Osteocyte (in vitro differentiated cells): ENCODE results near the gene THBD. TPM values are rescaled to one million over a fixed set of nuclear protein-coding genes. Genes with fewer than 3 reads are reported as not detected.

Experiments used
- DNase-seq: peaks from one replicate; pipeline ENCODE4 v3.0.0; 2021; ENCODE audit warnings: mixed read lengths; ENCODE audit not compliant: unreplicated experiment; ENCODE audit errors: extremely low spot score
- H3K27ac Mint-ChIP-seq: one replicate; pipeline ENCODE4 v1.8.0; 2021; ENCODE audit warnings: mild to moderate bottlenecking, mixed read lengths; ENCODE audit not compliant: unreplicated experiment
- H3K27me3 Mint-ChIP-seq: one replicate; pipeline ENCODE4 v1.8.0; 2021; ENCODE audit warnings: mixed read lengths; ENCODE audit not compliant: unreplicated experiment
- H3K36me3 Mint-ChIP-seq: one replicate; pipeline ENCODE4 v1.8.0; 2021; ENCODE audit warnings: mixed read lengths; ENCODE audit not compliant: unreplicated experiment
- H3K4me1 Mint-ChIP-seq: one replicate; pipeline ENCODE4 v1.8.0; 2021; ENCODE audit warnings: mixed read lengths; ENCODE audit not compliant: unreplicated experiment
- H3K4me3 Mint-ChIP-seq: one replicate; pipeline ENCODE4 v1.8.0; 2021; ENCODE audit warnings: mild to moderate bottlenecking, moderate library complexity, mixed read lengths; ENCODE audit not compliant: unreplicated experiment
- H3K9me3 Mint-ChIP-seq: one replicate; pipeline ENCODE4 v1.8.0; 2021; ENCODE audit warnings: mixed read lengths; ENCODE audit not compliant: unreplicated experiment
- total RNA-seq: library from RNA; stranded (reverse); gene quantifications from 2 replicates; pipeline ENCODE4 v1.2.1, GENCODE V29; 2021
- TF ChIP-seq, protein P1 (sequence below): fragments of 200-600 bp; sonication (generic); IDR thresholded peaks from 2 replicates; pipeline ENCODE4 v1.5.0; 2021; ENCODE audit warnings: antibody characterized with exemption, mild to moderate bottlenecking, moderate library complexity

The THBD gene
- total RNA-seq, 1 donor from 2014 or later: 66.3 TPM

DNA sequence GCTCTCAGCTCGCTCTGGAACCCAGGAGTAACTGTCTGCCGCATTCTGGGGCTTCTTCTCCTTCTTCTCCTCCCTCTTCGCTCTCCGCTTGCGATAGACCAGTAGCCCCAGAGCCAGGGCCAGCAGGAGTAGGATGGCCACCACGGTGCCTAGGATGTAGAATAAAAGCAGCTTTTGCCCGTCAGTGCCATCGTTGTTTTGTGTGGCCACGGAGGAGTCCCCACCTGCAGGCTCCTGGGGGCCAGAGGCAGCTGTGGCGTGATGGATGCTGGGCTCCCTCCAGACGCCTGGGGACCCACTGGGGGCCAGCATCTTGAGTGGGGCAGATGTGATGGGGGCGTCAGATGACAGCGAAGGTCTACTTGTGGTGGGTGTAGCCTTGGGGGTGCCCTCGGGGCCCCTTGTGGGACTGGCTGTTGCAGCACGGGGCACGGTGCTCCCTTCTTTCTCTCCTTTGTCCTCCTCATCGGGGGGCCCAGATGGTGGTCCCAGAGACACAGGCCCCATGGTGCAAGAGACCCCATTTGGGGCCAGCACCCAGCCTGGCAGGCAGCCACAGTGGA lies 34.9 kb upstream of the THBD start:
- TF ChIP-seq, protein P1, sequence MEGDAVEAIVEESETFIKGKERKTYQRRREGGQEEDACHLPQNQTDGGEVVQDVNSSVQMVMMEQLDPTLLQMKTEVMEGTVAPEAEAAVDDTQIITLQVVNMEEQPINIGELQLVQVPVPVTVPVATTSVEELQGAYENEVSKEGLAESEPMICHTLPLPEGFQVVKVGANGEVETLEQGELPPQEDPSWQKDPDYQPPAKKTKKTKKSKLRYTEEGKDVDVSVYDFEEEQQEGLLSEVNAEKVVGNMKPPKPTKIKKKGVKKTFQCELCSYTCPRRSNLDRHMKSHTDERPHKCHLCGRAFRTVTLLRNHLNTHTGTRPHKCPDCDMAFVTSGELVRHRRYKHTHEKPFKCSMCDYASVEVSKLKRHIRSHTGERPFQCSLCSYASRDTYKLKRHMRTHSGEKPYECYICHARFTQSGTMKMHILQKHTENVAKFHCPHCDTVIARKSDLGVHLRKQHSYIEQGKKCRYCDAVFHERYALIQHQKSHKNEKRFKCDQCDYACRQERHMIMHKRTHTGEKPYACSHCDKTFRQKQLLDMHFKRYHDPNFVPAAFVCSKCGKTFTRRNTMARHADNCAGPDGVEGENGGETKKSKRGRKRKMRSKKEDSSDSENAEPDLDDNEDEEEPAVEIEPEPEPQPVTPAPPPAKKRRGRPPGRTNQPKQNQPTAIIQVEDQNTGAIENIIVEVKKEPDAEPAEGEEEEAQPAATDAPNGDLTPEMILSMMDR: no peak
- no peaks in the 10 kb centered on the region for H3K9me3 Mint-ChIP-seq
- peaks cover 5% of the 10 kb centered on the region for H3K27me3 Mint-ChIP-seq
- peak; percentile 82 for DNase-seq
- H3K36me3 Mint-ChIP-seq: no peaks in the 10 kb centered on the region
- no peak overlapping the region for H3K27ac Mint-ChIP-seq
- H3K4me3 Mint-ChIP-seq: no peak overlapping the region
- peaks cover 9% of the 10 kb centered on the region for H3K4me1 Mint-ChIP-seq

DNA sequence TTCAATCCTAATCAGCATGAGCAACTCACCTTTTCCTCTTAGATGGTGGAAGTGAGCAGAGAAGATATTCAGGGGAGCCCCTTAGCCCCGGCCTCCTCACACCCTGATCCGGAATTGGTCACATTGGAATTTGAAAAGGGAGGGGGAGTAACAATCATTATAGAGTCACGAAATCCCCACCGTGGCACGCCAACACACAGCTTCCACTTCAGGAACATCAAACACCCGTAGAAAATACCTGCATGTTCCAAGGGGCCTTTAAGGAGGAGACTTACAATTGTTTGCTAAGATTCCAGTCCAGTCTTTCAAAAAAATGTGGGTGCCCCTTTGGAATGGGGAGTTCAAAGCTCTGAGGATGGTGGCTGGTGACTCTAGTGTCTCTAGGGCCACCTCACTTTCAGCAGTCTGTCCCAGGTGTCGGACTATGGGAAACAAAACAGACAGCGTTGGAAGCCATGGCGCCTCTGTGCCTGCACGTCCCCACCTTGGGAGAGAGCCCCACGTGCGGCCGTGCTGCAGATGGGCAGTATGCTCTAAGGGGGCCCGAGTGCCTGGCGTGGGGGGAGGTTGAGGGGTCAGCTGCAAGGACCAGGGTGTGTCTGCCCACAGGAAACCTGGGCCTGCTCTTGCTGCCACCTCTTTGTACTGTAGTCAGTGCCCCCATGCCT lies 34.2 kb upstream of the THBD start:
- H3K27ac Mint-ChIP-seq: no peak overlapping the region
- TF ChIP-seq, protein P1: no peak
- H3K4me3 Mint-ChIP-seq: no peak overlapping the region
- H3K4me1 Mint-ChIP-seq: peaks cover 9% of the 10 kb centered on the region
- H3K36me3 Mint-ChIP-seq: no peaks in the 10 kb centered on the region
- peaks cover 9% of the 10 kb centered on the region for H3K27me3 Mint-ChIP-seq
- peak; percentile 42 for DNase-seq
- H3K9me3 Mint-ChIP-seq: no peaks in the 10 kb centered on the region

DNA sequence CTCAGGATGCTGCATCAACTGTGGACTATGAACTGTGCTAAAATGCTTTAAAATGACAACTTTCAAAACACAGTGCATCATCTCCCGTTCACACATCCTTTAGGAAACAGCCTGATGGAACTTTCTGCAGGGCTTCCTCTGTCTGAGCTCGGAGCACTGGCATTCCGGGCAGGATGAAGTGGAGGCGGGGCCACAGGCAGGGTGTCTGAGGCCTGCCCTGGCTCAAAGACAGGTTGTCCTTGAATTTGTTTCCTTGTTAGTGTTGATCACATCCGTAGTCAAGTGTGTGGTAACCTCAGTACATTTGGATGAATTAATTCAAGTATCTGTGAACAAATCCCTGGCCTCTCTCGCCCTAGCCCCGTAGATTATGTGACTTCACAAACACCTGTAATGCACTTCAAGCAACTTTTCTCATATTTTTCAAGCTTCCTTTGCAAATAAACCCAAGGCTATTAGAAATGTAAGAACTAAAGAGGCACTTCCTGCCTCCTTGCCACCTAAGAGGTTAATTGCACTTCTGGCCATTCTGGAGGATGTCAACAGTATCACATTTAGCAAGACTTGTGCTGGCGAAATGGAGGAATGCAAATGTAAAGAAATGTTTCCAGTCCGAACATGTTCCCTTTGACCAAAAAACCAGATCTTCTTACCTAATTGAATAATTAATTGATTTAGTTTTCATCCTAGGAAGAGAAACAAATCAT lies 33.5 kb upstream of the THBD start:
- Mint-ChIP-seq H3K27ac (no peak overlapping the region), H3K9me3 (no peaks in the 10 kb centered on the region), H3K4me3 (no peak overlapping the region), H3K27me3 (peaks cover 10% of the 10 kb centered on the region), H3K36me3 (no peaks in the 10 kb centered on the region), H3K4me1 (peaks cover 9% of the 10 kb centered on the region)
- peak; percentile 46 for DNase-seq
- TF ChIP-seq, protein P1: no peak

DNA sequence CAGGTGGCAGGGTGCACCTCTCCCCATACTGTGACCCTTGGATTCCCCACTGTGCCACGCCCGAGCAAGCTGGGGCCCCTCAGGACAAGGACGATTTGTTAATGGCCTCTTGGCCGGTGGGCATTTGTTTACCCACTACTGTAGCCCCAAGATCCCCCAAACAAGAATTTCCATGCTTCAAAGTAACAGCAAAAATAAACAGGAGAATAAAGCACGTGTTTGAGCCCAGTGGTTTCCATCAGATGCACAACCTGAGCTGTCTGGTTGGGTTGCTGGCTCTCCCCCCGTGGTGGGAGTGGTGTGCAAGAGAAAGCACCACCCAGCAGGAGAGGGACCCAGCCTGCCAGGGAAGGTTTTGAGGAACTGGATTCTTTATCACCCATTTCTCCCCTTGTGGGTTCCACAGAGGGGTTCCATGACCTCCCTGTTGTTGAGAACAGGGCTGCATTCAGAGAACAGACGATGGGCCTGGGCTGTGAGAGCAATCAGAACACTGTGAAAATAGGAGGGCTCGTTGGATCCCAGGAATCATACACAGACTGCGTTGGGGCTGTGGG lies 31.9 kb upstream of the THBD start:
- TF ChIP-seq, protein P1: no peak
- no peak for DNase-seq
- Mint-ChIP-seq H3K9me3 (no peaks in the 10 kb centered on the region), H3K36me3 (no peaks in the 10 kb centered on the region), H3K27me3 (peaks cover 15% of the 10 kb centered on the region), H3K27ac (no peak overlapping the region), H3K4me3 (no peak overlapping the region), H3K4me1 (peaks cover 3% of the 10 kb centered on the region)

DNA sequence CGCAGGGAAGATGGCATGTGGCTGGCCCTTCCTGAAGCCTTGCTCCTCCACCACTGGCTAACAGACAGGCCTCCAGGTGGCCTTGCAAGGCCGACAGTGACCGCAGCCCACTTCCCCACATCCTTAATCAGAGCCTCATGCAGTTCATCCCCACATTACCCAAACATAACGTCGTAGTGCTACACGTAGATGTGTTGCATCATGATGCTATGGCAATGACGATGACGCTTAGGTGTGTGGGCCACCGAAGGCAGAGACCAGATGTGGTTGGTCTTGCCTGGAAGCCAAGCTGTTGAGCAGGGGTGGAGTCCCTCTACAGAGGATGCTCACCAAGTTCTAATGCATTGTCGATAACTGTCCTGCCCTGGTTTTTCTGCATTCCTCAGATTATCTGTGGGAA lies 31.0 kb upstream of the THBD start:
- Mint-ChIP-seq H3K27ac (no peak overlapping the region), H3K9me3 (no peaks in the 10 kb centered on the region), H3K4me1 (no peaks in the 10 kb centered on the region), H3K27me3 (peaks cover 15% of the 10 kb centered on the region), H3K4me3 (no peak overlapping the region), H3K36me3 (no peaks in the 10 kb centered on the region)
- TF ChIP-seq, protein P1: no peak
- DNase-seq: no peak
